GM08714 (cell line): ENCODE results near the gene STARD8.
"Not testable (repeated sequence)": the region's sequence is repeated elsewhere in the genome, so short reads cannot be mapped to it uniquely, and the experiment has no call there.

Experiments
- H3K4me3 ChIP-seq: fragments of 200-500 bp; sonication (Bioruptor generic); 2 replicates; pipeline ENCODE4 v1.5.1; 2014; ENCODE audit warnings: mild to moderate bottlenecking, low read length, inconsistent platforms
- ZNF274 ChIP-seq: IDR thresholded peaks from 2 replicates; pipeline ENCODE4 v1.6.1; 2012; ENCODE audit warnings: mild to moderate bottlenecking, low read depth, low read length

Gene STARD8

DNA sequence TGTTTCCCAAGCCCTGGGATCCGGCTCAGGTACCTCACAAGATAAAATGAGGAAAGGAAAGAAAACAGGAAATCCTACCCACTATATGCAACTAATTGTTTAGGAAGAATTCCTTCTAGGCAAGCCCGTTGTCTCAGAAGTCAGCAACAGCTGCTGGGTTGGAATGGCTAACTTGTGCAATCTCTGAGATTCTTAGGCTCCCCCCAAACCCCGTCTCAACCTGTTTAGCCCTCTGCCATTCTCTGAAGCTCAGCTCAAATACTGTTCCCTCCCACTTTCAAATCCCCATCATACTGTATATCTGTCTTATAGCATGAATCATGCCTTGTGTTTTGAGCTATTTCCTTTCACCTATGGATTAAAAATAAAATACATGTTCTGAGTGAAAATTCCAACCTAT, 28.9 kb downstream of the STARD8 start:
- TF ChIP-seq ZNF274: no peak

DNA sequence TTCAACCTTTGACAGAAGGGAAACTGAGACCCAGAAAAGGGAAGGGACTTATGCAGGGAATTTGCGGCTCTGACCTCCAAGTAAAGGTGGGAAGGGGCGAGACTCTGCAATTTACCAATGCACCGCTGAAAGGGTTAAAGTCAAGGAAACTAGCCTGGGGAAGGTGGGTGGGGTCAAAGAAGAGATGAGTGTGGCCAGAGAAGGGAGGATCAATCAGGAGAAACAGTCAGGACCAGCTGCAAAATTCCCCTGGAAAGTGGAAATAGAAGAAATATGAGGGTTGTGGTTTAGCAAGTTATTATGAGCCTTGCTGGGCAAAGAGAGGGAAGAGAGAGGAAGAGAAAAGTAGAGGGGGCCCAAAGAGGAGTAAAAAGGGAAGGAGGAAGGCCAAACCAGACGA, 30.5 kb downstream of the STARD8 start:
- no peak for TF ChIP-seq ZNF274
- H3K4me3 ChIP-seq: no peak overlapping the region

More for the DNA sequence above, 28.9 kb downstream of the STARD8 start:
- no peak overlapping the region for H3K4me3 ChIP-seq

DNA sequence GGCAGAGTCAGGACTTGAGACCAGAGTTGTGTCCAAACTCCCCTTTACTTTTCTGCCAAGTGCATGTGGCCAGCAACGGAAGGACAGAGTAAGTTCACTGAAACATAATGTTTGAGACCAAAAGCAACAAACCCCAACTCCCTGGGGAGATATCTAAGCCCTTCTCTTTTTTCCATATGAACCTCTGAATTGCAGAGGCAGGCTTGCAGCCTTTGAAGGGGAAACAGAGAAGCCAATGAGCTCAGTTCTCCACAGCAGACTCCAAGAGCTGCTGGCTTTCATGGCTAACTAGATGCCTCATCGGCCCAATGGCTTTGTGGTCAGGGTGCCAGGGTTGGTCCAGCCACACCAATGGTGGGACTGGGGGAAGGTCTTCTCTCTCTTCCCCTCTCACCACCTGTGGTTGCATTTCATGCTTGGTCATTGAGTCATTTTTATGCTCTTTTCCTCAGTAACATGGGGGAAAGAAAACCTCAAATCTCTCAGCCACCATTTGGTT, 34.0 kb downstream of the STARD8 start:
- no peak overlapping the region for H3K4me3 ChIP-seq
- TF ChIP-seq ZNF274: no peak

- TF ChIP-seq ZNF274: no peak
Observed at GRCh38 chrX:68682790-68683189, 35.3 kb downstream of the STARD8 start.

GRCh38 chrX:68683580-68683979, 36.1 kb downstream of the STARD8 start:
- no peak overlapping the region for H3K4me3 ChIP-seq
- TF ChIP-seq ZNF274: no peak

More at GRCh38 chrX:68682790-68683189, 35.3 kb downstream of the STARD8 start:
- H3K4me3 ChIP-seq: no peak overlapping the region

DNA sequence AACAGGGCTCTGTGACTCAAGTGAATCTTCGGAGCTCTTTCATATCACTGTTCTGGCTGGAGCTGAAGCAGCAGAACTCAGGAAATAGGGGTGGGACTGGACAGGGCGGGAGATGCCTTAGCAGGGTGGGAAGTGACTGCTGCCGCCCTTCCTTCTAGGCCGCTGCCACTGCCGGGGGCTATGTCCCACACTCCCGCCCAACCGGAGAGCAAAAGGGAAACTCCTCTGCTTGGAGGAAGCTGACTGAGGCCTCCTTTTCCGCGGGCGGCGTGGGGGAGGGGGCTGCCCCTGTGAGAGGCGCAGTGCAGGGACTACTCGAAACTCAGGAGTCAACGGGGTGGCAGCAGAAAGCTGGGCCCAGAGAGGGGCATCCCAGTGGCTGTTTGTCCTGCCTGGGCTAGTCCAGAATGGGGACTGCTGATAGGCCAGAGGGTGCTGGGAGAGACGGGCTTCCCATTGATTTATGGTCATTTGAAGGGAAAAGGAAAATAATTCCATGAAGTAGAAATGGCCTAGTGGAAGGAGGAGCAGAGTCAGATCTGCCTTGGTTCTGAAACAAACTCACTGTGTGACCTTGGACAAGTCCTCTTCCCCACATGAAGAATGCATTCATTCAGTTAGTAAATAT, 36.9 kb downstream of the STARD8 start:
- H3K4me3 ChIP-seq: no peak overlapping the region
- TF ChIP-seq ZNF274: no peak

DNA sequence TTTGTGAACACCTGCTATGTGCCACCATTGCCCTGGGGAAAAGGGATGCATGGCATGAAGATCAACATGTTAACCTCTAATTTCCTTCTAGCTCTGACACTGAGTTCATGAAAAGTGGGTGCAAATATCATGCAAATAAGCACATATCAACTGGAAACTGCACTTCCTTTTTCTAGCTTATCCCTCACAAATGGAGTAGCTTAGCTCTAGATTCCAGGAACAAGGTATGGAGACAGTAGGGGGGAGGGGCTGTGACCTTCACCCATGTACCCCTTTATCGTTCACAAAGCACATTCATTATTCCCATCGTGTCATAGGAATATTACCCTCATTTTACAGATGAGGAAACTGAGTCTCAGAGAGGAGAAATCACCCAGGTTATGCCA, 37.4 kb downstream of the STARD8 start:
- no peak overlapping the region for H3K4me3 ChIP-seq
- no peak for TF ChIP-seq ZNF274

- no peak overlapping the region for H3K4me3 ChIP-seq
- TF ChIP-seq ZNF274: no peak
Observed at GRCh38 chrX:68685685-68686084, 38.2 kb downstream of the STARD8 start.

DNA sequence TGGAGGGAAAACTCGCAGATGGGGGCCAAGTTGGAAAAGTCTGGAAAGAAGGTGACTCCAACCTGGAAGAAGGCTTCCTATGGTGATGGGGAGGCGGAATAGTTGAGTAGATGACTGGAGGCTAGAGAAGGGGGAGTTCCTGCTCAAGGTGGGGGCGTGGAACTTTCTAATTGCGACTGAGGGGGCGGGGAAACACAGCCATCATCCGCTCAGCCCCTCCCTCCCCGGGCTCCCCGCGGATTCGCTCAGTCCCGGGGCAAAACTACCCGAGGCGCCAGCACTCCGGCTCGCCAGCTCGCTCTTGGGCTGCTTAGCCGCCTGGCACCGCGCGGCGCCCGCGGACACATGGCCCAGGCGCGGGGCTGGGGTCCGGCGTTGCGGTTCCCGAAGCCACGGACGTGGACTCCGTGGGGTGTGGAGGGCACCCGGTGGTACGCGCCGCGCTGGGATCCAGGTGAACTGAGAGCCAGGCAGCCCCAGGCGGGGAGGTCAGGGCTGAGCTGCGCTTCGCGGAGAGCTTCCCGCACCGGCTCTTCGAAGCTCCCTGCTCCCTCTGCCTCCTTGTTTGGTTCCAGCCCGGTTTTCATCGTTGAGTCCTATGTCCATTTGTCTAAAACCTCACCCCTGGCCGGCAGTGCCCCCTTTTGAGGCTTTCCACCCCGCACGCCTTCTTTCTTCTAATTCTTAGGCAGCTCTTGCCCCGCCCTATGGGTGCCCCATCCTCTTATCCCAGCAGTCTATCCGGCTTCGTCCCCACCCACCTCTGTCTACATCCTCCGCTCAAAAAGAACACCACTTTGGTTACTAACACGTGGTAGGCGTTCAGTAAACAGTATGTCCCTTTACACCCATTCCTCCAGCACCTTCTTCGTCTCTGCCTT, 38.9 kb downstream of the STARD8 start:
- TF ChIP-seq ZNF274: no peak
- no peak overlapping the region for H3K4me3 ChIP-seq

DNA sequence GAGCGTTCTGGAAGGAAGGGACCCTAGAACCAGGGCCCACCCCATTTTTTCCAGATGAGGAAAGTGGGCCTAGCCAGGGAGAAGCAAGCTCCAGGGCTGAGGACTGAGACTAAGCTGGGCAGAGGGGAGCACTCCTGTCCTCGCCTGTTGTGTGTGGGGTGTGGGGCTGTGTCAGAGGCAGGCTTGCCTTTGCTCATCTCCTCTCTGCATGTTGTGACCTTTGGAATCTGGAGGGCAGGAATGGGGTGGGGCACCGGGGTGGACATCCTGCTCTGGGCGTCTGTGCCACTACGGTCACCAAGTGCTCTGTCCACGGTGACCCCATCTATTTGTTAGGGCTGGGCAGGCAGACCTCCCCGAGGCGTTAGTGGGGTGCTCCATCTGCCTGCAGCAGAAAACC, 41.5 kb downstream of the STARD8 start:
- H3K4me3 ChIP-seq: not testable (repeated sequence)

DNA sequence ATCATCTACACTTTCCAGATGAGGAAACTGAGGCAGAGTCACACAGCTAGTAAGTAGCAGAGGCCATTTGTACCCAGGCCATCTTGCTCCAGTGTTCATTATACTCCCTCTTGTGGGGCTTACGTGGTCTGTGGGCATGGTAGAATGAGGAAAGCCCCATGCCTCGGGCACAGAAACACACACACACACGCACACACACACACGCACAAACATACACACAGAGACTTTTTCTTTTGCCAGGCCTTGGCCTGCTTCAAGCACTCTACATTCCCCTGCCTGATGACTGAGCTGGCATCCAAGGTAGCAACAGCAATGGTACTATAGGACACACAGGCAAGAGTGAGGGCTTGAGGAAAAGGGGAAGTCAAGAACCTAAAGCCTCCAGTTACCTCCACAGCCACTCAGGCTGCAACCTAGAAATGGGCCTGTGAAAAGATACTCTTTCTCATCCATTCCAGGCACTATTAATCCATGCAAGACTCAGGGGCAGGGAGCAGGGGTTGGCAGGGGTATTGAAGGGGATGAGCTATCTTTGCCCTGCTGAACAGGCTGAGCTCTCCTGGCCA, 43.6 kb downstream of the STARD8 start:
- TF ChIP-seq ZNF274: no peak
- no peak overlapping the region for H3K4me3 ChIP-seq

DNA sequence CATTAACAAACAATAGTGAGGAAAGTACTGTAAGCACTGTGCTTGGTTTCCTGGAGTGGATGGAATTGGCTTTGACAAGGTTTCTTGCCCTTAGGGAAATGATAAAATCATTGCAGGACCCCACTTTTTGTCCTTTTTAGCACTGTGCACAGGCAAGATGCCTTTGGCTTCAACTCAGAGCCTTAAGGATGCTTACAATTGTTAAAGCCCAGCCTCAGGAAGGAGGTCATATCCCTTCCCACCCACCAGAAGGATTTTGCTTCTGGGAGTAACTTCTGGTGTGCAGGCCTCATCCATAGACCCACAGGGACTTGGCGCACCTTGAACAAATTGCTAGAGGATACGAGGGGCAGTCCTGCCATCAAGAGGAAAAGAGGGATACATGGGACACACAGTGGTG, 44.5 kb downstream of the STARD8 start:
- TF ChIP-seq ZNF274: no peak
- H3K4me3 ChIP-seq: no peak overlapping the region

DNA sequence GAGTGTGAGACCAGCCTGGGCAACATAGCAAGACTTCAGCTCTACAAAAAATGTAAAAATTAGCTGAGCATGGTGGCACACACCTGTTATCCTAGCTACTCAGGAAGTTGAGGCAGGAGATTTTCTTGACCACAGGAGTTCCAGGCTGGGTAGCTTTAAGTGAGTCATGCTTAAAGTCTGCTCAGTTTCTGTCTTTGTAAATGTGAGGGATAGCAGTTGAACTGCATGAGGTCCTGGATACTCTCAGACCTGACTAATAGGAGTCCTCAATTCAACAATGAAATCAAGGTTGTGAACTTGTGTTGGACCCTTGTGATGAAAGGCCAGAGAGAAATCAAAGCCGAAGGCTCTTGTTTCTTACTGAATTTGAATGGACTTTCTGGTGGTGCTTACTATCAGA, 45.2 kb downstream of the STARD8 start:
- no peak for TF ChIP-seq ZNF274
- H3K4me3 ChIP-seq: no peak overlapping the region

GRCh38 chrX:68693481-68694434, 46.3 kb downstream of the STARD8 start:
- no peak overlapping the region; the same call in 1 of the 2 replicates for H3K4me3 ChIP-seq

More at GRCh38 chrX:68693481-68694434, 46.3 kb downstream of the STARD8 start:
- TF ChIP-seq ZNF274: no peak
